GM21526 (cell line): ENCODE data around the gene EPB41L4A.
"Not testable (repeated sequence)": the region's sequence is repeated elsewhere in the genome, so short reads cannot be mapped to it uniquely, and the experiment has no call there.

Experiments
- ATAC-seq: cut with Tn5 transposase; IDR thresholded peaks from one replicate; pipeline ENCODE4 v1.9.1; 2021; ENCODE audit warnings: moderate library complexity; ENCODE audit not compliant: unreplicated experiment, low FRiP score

Gene EPB41L4A

DNA sequence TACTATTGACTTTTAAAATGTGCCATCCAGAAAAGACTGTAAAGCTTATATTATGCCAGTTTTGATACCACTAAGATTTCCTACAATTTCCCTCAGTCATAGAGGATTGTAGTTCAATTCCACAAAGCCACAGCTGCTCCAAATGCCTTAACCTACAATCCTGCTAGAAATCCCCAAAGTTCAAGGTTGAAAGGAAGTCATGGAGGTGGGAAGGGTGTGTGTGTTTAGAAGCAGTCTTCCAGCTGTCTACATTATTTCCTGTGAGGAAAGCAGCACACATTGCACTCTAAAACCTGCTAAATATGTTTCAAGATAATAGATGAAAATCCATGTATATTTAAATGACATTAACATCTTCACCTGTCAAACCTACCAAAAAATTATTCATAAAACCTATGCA, 11.8 kb downstream of the EPB41L4A start:
- no peak for ATAC-seq

DNA sequence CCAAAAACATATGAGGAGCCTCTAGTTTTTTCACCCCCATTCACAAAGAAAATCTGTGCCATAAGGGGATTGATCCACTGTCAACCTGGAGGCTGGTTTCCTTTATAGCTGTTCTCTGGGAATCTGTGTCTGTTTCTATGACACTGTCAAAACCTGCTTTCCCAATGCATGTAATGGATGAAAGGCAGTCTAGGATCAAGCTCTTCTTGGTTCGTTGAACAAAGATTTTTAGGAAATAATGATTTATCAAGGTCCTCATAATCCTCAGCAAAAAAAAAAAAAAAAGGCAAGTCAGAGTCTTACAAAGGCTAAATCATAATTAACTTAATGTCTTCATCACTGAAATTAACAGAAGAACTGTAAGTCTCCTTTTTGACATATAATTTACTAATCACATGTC, 16.0 kb downstream of the EPB41L4A start:
- no peak for ATAC-seq

DNA sequence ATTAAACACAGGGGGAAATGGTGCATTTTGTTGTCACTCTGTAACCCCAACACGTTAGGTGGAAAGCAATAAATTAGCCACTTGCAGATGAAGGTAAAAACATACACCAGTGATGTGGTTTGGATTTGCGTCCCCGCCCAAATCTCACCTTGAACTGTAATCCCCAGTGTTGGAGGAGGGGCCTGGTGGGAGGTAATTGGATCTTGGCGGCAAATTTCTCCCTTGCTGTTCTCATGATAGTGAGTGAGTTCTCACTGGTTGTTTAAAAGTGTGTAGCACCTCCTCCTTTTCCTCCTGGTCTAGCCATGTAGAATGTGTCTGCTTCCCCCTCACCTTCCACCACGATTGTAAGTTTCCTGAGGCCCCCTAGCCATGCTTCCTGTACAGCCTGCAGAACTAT, 17.2 kb downstream of the EPB41L4A start:
- no peak for ATAC-seq

DNA sequence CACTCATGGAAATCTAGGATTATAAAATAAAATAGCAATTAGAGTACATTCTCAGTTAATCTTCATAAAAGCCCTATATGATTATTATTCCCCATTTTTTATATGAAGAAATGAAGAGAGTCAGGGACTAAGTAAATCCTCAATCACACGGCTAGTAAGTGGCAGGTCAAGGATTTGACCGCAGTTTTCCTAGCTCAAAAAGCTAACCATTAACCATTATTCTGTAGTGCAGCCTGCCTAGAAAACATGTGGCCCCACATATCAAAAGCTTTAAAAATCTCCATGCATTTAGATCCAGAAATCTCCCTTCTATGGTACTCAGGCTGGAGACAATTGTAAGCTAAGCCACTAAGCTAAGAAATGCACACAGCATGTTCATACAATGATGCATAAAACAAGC, 21.4 kb downstream of the EPB41L4A start:
- ATAC-seq: no peak

DNA sequence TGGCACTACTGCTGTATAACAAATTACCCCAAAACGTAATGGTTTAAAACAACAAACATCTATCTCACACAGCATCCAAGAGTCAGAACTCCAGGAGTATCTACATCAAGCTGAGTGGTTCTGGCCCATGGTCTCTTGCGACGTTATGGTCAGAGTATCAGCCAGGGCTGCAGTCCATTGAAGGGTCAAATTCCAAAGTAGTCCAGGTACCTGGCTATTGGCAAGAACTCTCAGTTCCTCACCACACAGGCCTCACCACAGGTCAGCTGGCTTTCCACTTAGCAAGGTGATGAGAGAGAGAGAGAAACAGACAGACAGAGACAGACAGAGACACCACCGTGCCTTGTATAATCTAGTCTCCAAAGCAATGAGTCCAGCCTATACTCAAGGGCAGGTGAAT, 22.6 kb downstream of the EPB41L4A start:
- no peak for ATAC-seq

DNA sequence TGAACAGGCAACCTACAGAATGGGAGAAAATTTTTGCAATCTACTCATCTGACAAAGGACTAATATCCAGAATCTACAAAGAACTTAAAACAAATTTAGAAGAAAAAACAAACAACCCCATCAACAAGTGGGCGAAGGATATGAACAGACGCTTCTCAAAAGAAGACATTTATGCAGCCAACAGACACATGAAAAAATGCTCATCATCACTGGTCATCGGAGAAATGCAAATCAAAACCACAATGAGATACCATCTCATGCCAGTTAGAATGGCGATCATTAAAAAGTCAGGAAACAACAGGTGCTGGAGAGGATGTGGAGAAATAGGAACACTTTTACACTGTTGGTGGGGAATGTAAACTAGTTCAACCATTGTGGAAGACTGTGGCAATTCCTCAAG, 23.8 kb downstream of the EPB41L4A start:
- not testable (repeated sequence) for ATAC-seq

DNA sequence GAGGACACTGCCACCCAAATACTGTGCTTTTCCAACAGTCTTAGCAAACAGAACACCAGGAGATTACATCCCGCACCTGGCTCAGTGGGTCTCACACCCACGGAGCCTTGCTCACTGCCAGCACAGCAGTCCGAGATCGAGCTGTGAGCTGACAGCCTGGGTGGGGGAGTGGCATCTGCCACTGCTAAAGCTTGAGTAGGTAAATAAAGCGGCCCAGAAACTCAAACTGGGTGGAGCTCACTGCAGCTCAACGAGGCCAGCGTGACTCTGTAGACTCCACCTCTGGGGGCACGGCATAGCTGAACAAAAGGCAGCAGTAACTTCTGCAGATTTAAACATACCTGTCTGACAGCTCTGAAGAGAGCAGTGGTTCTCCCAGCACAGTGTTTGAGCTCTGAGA, 28.8 kb downstream of the EPB41L4A start:
- ATAC-seq: no peak

DNA sequence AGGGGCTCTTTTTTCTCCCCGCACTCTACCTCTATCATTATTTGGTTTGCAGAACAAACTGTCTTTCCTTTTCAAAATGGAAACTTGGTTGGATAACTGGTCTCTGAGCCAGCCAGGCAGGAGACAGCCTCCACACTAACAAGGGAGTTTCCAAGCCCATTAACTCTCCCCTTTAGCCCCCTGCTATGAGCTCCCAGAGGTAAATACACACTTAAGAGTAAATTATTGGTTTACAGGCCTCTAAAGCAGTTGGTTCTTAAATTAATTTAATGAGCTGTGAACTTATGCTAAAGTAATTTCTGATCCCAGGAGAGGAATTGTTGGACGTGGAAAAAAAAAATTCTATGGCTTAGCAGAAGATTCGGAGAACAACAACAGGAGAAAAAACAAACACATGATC, 30.3 kb downstream of the EPB41L4A start:
- no peak for ATAC-seq

DNA sequence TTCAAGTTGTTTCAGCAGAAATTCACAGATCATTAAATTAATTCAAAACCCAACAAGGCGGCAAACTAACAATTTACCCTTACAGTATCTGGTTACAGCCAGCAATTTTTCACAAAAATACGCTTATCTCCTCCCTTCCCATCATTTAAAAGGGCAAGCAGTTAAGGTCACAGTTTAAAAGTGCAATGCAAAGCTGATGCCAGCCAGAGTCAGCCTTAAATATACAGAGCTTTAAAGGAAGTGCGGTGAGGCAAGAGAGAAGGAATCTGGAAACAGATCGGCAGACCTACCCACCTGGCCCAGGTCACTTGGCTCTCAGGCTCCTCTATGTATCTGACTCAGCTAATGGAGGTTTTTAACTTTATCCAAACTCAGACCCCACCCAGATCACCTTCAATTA, 31.0 kb downstream of the EPB41L4A start:
- ATAC-seq: no peak

DNA sequence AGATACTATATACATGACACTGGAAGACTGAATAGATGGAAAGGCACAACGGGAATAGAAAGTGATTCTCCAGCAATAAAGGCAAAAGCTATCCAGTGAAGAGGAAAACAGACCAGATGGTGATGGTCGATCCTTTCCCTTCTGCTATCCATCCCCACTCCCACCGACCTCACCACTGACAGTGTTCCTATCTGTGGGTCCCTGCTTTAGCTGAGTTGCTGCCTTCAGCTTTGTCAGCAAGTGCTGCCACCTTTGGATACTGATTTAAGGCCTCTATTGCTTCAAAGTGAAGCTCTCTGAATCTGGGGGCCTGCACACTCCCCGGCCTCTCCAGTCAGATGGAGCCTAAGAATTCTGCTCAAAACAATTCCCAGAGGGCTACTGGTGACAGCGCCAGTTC, 32.3 kb downstream of the EPB41L4A start:
- no peak for ATAC-seq

DNA sequence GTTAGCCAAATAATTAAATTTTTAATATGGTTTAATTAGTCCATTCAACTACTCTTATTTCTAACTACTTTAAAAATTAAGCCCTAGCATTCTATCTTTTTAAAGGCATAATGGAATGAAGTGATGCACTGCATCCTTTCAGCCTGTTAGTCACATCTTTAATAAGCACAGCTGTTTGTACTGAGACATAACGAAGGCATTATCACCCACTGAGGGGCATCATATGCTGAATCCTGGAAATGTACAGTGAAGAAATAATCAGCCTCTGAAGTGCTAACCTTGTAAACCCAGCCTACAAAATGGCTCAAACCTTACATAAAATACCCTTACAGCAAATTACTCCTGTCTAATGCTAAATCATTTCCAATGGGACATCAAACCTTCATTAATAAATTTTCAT, 33.1 kb downstream of the EPB41L4A start:
- ATAC-seq: no peak

DNA sequence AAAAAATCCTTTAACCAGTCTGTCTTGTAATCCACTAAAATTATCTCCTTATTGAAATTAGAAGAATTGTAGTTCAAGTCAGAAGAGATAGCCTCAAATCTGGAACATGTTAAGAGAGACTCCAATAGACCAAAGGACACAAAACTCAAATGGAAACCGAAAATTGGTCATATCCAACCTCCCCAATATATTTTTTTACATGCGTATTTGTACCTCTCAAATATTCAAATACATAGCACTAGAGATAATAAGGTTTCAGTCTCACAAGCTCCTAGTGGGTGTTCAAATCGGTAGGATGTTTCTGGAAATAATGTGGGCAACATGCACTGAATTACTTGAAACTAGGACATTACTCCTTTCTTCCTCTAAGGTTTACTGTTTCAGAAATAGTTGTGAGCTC, 33.5 kb downstream of the EPB41L4A start:
- ATAC-seq: no peak

DNA sequence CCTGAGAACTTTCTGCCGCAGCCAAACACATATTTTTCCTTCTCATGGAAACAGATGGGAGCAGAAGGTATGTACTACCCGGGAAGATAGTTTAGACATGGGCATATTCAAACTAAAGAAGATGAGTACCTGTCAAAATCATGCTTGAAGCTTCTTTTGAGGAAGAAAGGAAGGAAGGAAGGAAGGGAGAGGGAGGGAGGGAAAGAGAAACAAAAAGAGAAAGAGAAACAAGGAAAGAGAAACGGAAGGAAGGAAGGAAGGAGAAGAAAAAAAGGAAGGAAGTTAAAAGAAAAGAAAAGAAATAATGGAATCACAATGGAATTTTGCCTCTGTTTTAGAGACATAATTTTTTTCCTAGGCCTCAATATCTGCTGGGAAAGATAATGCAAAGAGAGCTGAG, 34.6 kb downstream of the EPB41L4A start:
- ATAC-seq: no peak

DNA sequence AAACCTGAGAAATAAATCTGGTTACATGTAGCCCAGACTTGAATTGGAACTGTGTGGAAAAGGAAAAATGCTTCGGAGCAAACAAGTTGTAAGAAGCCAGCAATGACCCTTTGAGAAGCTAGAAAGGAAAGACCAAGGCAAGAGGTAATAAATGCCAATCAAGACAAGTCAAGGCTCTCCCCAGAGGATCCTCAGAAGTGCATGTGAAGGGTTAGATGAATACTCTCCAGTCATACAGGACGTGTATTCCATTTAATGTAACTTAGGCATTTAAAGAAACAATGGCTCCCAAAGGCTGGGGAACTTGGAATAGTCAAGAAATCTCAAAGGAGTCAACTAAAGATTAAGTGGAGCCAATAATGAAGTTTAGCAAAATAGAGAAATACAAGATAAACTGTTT, 36.2 kb downstream of the EPB41L4A start:
- no peak for ATAC-seq

DNA sequence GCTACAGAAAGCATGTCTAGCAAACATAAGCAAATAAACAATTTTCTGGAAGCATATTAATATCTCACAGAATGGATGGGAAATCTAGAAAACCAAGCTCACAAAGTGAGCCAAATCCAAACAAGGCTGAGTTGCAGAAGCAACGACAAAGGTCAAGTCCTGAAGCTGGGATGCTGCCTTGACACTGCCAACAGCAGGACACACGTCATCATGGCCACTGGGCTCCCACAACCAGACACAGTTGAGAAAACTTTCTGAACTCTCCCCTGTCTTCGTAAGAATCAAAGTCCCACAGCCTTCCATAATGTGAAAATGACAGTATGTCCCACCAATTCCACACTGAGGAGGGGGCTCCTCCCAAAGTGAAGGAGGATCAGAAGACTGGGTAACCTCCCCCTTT, 37.6 kb downstream of the EPB41L4A start:
- no peak for ATAC-seq

DNA sequence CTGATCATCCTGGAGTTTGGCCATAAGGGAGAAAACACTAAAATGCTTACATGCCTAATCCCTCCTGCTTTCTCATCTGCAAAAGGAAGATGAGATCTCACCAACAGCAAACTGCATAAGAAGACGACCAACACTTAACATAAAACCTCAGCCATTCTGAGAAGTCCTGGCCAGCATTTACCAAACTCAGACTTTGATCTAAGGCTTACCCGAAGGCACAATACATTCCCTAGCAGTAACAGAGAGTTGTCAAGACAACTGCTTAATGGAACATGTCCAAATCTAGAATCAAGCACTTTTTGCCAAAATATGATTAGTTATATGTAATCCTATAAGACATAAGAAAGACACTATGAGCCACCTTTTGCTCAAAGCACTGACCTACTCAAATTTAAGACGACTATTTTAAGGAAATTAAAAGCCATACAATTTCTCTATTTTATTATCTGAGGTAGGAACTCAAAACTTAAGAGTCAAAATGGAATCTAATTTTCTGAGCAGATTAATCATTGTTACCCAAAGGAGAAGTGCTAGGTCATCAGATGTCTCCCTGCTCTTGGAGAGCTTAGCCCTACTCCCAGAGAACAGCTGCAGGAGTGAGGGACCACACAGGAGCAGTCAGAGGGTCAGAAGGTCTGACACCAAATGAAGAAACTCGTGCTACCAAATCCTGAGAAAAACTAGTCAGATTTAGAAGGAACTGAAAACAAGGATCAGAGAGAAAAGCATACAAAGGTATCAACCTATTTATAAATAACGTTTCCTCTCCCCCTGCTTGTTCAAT, 39.3 kb downstream of the EPB41L4A start:
- ATAC-seq: no peak

DNA sequence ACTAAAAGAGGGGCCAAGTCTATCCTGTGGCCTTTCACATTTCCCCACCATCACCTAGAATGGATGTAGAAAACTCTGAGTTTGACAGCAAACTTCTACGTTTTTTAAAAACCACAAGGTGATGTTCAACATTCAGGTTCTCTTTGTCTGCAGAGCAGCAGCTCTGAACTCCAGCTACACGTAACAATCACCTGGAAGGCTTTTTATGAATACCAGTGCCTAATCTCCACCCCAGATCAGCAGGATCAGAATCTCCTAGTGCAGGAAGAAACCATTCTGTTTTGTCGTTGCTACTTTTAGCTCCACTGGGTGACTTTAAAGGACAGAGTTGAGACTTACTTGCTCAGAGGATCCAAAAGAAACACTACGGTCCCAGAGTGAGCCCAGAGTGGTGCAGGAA, 44.3 kb downstream of the EPB41L4A start:
- ATAC-seq: no peak

DNA sequence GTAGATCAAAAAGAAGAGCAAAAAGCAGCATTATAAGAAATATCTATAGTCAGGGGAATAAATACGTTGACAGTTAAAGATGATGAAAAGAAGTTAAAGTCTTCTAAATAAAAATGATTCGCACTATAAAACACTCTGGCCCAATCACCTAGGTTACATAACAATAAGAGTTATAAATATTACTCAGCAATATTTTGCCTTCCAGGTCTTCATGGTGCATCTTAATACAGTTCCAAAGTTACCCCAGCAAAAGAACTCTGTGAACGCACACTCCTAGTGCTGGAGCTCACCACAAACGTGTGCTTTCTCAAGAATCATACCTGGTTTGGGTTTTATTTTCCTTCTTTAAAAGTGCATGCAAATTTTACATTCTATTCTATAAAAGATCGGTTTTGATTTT, 44.7 kb downstream of the EPB41L4A start:
- ATAC-seq: no peak

DNA sequence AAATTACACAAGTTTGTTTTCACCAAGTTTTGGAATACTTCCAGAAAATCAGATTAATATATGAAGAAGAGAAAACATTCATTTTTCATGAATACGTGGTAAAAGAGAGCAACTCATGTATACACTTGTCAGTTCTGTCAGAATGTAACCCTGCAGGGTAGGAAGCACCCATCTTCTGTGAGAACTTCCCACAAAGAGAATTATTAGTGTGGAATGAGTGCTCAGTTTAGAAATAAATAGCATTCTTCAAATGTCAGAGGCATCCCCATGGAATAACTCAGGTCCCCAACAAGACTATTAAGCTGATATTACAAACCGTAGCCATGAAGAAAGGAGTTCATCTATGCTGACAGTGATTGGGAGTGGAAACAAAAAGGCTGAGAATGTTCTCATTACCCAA, 45.2 kb downstream of the EPB41L4A start:
- no peak for ATAC-seq

DNA sequence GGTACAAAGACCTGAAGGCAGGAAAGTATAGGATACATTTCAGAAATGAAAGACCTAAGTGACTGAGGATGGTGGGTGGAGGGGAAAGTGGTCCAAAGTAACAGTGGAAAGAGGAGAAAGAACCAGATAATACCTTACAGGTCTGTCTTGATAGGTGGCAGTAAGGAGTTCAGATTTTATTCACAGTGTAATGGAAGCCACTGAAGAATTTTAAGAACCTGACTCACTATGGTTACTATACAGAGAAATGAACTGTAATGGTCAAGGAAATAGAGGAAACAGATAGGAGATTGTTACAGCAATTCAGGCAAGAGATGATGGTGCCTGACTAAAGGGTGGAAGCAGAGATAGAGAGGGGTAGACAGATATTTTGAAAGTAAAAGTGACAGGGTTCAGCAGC, 46.5 kb downstream of the EPB41L4A start:
- ATAC-seq: no peak

DNA sequence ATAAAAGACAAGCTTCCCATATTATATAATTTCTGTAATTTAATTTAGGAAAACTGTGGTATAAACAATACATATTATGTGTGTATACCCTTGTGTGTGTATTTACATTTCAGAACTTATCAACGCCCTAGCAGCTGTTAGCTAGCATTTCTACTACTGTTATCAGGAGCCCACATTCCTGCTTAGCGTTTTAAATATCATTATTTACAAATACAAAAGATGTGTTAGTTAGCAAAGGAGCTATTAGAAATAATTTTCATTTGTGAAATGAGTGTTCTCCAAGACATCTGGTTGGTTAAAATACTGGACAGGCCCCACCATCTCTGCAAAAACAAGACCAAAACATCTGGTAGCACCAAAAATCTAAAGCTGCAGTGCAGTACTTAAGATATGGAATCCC, 48.0 kb downstream of the EPB41L4A start:
- ATAC-seq: no peak

DNA sequence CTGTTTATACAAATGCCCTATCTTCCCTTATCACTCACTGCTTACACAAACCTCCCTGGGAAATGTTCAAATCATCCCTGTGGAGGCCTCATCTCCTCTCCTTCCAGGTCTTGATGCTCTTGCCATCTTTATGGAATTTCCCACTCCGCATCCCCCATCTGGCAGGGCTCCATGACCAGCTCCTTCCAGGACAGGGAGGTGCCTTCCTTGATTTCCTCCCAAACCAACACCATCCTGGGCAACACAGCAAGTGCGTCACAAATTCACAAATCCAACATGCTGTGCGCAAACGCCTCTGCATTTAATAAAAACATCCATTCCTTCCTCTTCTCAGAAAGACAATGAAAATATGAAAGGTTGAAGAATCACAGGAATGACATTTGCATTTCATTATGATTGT, 51.7 kb downstream of the EPB41L4A start:
- no peak for ATAC-seq

DNA sequence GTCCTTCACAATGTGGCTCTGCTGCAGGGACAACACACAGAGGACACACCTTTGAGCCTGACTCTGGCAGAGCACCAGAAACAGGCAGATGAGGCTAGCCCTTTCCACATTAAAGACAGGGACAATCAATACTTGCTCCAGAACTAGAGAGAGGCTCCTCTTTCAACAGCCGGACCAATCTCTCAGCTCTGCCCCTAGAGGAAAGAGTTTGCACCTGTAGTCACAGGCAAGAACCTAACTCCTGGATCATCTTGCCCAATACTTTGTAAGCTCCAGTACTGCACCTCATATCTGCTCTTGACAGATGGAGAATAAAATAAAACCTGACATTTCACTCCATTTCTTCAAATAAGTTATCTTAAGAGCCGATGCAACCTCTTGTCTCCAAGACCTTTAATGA, 52.1 kb downstream of the EPB41L4A start:
- no peak for ATAC-seq
